ENCODE data around the gene NUP214.

NUP214 gene

DNA sequence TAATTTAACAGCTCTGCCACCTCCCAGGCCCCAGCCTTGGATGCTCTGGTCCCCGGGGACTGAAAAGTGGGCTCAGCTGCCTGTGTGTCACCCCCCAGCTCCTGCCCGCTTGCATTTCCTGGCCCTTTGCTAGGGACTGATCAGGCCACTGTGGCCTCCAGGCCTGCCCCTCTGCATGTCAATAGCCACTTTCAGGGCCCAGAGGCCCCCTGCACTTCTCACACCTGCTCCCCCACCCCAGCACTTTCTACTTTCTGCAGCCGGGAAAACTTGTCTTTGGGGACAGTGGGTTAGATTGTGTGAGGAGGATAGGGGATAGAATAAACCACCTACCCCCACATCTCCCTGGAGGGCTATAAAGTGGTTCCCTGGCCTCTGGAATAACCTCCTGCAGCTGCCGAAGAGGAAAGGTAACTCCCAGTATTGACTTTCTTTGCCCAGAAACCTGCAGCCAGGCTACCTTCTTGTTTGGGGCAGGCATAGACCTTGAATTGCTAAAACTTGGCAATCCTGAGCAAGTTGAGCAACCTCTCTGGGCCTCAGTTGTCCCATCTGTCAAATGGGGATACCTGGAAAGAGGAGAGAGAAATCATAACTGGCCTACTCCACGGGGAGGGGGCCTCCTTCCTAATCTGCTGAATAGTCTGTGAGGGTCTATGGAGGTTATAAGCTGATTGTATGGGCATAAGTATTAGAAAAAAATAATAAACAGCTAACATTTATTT, 21.2 kb upstream of the NUP214 start:
- TF ChIP-seq, protein P1, sequence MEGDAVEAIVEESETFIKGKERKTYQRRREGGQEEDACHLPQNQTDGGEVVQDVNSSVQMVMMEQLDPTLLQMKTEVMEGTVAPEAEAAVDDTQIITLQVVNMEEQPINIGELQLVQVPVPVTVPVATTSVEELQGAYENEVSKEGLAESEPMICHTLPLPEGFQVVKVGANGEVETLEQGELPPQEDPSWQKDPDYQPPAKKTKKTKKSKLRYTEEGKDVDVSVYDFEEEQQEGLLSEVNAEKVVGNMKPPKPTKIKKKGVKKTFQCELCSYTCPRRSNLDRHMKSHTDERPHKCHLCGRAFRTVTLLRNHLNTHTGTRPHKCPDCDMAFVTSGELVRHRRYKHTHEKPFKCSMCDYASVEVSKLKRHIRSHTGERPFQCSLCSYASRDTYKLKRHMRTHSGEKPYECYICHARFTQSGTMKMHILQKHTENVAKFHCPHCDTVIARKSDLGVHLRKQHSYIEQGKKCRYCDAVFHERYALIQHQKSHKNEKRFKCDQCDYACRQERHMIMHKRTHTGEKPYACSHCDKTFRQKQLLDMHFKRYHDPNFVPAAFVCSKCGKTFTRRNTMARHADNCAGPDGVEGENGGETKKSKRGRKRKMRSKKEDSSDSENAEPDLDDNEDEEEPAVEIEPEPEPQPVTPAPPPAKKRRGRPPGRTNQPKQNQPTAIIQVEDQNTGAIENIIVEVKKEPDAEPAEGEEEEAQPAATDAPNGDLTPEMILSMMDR (IDR thresholded peaks at IDR 0.05): no peak
- Histone ChIP-seq H3K4me3 (no peak overlapping the region), H3K4me1 (peaks cover 0 to 37% (median 23%) of the 10 kb centered on the region in 4 donors), H3K9me3 (no peaks in the 10 kb centered on the region), H3K27ac (peak overlapping the region in 1 of 2 donors; percentile 83), H3K27me3 (no peaks in the 10 kb centered on the region), H3K36me3 (peaks cover 0 to 12% (median 10%) of the 10 kb centered on the region in 3 donors)
- intact Hi-C loops (cut with DNase I; ENCODE audit: low total_unique reads): no loop called here
- no peak for DNase-seq

DNA sequence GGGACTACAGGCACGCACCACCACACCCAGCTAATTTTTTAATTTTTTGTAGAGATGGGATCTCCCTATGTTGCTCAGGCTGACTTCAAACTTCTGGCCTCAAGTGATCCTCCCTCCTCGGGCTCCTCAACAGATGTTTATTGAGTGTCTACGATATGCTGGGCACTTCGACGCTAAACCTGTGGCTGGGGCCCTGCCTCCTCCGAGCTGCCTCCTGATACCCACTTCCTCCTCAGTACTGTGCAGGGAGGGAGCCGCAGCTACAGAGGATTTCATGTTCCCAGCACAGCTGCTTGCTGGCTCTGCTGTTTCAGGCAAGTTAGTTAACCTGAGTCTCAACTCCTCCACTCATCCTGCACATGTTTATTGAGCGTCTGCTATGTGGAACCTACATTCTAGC, 19.4 kb upstream of the NUP214 start:
- intact Hi-C loops (cut with DNase I; ENCODE audit: low total_unique reads): no loop called here
- Histone ChIP-seq H3K9me3 (no peaks in the 10 kb centered on the region), H3K4me1 (peaks cover 0 to 21% (median 15%) of the 10 kb centered on the region in 4 donors), H3K27ac (no peak overlapping the region), H3K36me3 (peaks cover 0 to 12% (median 10%) of the 10 kb centered on the region in 3 donors), H3K4me3 (no peak overlapping the region), H3K27me3 (no peaks in the 10 kb centered on the region)
- TF ChIP-seq, protein P1 (IDR thresholded peaks at IDR 0.05): no peak
- DNase-seq: no peak

DNA sequence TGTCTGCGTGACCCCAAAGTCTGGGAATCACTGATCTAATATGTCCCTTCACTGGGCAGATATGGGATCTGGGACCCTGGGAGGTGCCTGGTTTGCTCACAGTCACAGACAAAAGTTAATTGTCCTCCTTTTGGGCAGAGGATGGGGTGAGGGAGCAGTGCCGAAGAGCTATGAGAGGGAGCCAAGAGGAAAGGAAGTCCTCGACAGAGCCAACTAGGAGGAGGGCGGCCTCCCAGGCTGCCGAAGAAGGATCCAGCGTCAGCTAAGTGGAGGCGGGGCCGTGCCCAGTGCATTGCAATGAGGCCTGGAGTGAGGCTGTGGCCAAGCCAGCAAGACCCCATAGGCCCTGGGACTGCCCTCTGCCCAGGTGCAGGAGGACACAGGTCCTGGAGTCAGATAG, 17.6 kb upstream of the NUP214 start:
- Histone ChIP-seq H3K4me1 (peaks cover 0 to 6% (median 3%) of the 10 kb centered on the region in 4 donors), H3K9me3 (no peaks in the 10 kb centered on the region), H3K27ac (peak overlapping the region in 1 of 2 donors; percentile 23), H3K27me3 (no peaks in the 10 kb centered on the region), H3K4me3 (no peak overlapping the region), H3K36me3 (peaks cover 0 to 20% (median 12%) of the 10 kb centered on the region in 3 donors)
- TF ChIP-seq, protein P1 (IDR thresholded peaks at IDR 0.05): no peak
- intact Hi-C loops (cut with DNase I; ENCODE audit: low total_unique reads): no loop called here
- DNase-seq: no peak

DNA sequence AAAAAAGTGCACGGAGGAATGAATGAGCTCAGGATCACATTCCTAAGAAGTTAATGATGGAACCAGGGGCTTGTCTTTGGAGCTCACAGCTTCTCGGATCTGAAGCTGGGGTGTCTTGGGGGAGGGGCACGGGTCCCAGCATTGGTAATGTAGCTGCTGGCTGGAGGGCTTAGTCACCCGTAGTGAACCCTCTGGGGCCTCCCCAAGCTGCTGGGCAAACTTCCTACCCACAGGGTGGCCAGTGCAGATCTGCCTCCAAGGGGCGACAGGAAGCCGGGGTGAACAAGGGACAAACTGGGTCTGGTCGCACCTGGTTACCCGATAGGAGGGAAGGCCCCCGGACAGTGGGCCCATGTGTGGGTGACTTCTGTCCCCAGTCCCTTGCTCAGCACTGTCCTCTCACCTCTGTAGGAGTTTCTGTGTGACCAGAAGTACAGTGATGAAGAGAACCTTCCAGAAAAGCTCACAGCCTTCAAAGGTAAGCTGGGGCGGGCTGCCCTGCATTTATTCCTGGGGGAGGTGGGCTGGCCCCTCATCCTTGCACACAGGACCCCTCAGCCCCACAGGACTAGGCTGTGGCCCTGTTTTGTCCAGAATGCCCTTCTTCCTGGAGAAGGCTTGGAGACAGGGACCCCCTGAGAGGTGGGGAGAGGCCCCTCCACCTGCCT, 14.1 kb upstream of the NUP214 start:
- no peaks in the 10 kb centered on the region for H3K27me3 ChIP-seq
- H3K4me3 ChIP-seq: no peak overlapping the region

DNA sequence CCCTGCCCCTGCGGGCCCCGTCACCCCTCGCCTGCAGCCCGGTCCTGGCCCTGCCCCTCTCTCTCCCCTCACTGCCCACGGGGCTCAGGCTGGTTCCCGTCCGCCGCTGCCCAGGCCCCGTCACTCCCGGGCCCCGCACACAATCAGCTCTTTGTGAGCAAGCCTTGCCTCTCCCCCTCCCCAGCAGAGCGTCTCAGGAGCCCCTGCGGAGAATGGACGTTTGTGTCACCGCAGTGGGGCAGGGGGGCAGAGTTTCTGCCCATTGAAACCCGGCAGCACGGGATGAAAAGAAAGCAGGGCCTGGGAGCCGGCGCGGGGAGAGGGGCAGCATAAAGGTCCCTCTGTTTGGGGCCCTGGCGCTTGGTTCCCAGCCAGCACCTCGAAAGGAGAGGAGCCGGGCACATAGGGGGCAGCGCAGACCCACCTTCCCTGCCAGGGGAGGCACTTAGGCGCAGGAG, 13.5 kb upstream of the NUP214 start:
- H3K4me3 ChIP-seq: no peak overlapping the region
- peak in 1 of 2 donors; percentile 54 for DNase-seq
- peaks cover 0 to 7% (median 0%) of the 10 kb centered on the region in 4 donors for H3K4me1 ChIP-seq
- no peak overlapping the region for H3K27ac ChIP-seq
- H3K27me3 ChIP-seq: no peaks in the 10 kb centered on the region
- H3K9me3 ChIP-seq: no peaks in the 10 kb centered on the region
- intact Hi-C loops (cut with DNase I; ENCODE audit: low total_unique reads): no loop called here
- TF ChIP-seq, protein P1 (IDR thresholded peaks at IDR 0.05): no peak
- peaks cover 0 to 24% (median 9%) of the 10 kb centered on the region in 3 donors for H3K36me3 ChIP-seq

More for the DNA sequence above, 14.1 kb upstream of the NUP214 start:
- intact Hi-C loops (cut with DNase I; ENCODE audit: low total_unique reads): no loop called here
- Histone ChIP-seq H3K4me1 (peaks cover 0 to 4% (median 0%) of the 10 kb centered on the region in 4 donors), H3K27ac (no peak overlapping the region), H3K9me3 (no peaks in the 10 kb centered on the region), H3K36me3 (peaks cover 0 to 23% (median 9%) of the 10 kb centered on the region in 3 donors)
- peak in 1 of 2 donors; percentile 55 for DNase-seq
- TF ChIP-seq, protein P1 (IDR thresholded peaks at IDR 0.05): no peak
